ENCODE results near the gene CD274. TPM values are rescaled to one million over a fixed set of nuclear protein-coding genes. Genes with fewer than 3 reads are reported as not detected.

Gene CD274
- total RNA-seq, 1 experiment from 2014 or later, result not detected

DNA sequence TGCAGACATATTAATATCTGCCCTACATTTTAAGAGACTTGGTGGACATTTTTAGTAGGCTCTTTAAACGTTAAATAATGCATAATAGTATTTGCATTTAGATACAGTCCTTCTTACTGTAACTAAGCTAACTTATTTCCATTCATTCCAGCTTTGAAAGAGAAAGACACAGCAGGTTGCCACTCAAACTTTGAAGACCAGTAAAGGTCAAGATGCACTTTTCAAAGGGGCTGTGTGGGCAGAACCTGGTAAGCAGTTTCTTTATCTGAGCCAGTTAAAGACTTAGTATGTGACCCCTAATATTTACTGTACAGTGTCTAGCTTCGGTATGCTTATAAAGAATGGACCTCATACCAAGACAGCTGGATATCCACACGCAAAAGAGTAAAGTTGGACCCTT lies 33.4 kb upstream of the CD274 start:
- WGBS (ENCODE audit: extremely low coverage, insufficient read length, low lambda C conversion rate), result no CpG with 5 or more reads among the region's 3 CpGs

More for the DNA sequence above, 33.4 kb upstream of the CD274 start:
- no peak overlapping the region for H3K27ac ChIP-seq (ENCODE audit: insufficient read length, low read depth, low read length)
- no peak overlapping the region for H2BK120ac ChIP-seq (ENCODE audit: low read depth, low read length, poor library complexity, severe bottlenecking)
- H4K91ac ChIP-seq (ENCODE audit: insufficient read length, low read depth, low read length), result no peak overlapping the region
- no peaks in the 10 kb centered on the region for H3K9me3 ChIP-seq (ENCODE audit: control insufficient read depth, low read depth, low read length)
- H2BK5ac ChIP-seq (ENCODE audit: insufficient read length, low read length), result no peak overlapping the region
- H4K8ac ChIP-seq (replicated peaks; ENCODE audit: insufficient read length, low read depth, low read length), result no peak overlapping the region
- TF ChIP-seq, protein P1, sequence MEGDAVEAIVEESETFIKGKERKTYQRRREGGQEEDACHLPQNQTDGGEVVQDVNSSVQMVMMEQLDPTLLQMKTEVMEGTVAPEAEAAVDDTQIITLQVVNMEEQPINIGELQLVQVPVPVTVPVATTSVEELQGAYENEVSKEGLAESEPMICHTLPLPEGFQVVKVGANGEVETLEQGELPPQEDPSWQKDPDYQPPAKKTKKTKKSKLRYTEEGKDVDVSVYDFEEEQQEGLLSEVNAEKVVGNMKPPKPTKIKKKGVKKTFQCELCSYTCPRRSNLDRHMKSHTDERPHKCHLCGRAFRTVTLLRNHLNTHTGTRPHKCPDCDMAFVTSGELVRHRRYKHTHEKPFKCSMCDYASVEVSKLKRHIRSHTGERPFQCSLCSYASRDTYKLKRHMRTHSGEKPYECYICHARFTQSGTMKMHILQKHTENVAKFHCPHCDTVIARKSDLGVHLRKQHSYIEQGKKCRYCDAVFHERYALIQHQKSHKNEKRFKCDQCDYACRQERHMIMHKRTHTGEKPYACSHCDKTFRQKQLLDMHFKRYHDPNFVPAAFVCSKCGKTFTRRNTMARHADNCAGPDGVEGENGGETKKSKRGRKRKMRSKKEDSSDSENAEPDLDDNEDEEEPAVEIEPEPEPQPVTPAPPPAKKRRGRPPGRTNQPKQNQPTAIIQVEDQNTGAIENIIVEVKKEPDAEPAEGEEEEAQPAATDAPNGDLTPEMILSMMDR (conservative IDR thresholded peaks at IDR 0.05), result no peak
- H3K79me2 ChIP-seq (ENCODE audit: insufficient read depth, low read length), result no peaks in the 10 kb centered on the region
- H2BK20ac ChIP-seq (ENCODE audit: low read depth, low read length, poor library complexity, severe bottlenecking), result no peak overlapping the region
- no peak overlapping the region for H3K4ac ChIP-seq (ENCODE audit: low read depth, low read length)
- H2AK5ac ChIP-seq (ENCODE audit: insufficient read length, low read length), result no peak overlapping the region
- no peak overlapping the region for H3T11ph ChIP-seq (ENCODE audit: low read length)
- H3K4me2 ChIP-seq (ENCODE audit: insufficient read depth, insufficient read length, low read length), result no peak overlapping the region
- H3K36me3 Mint-ChIP-seq (ENCODE audit: insufficient read depth in 1 of 3, low read depth in 3 of 3), result peaks cover 0 to 6% (median 0%) of the 10 kb centered on the region in 3 experiments; a peak in 2 of 7 replicates
- no peaks in the 10 kb centered on the region for H3K27me3 ChIP-seq (ENCODE audit: insufficient read depth, low read length)
- peaks cover 2% of the 10 kb centered on the region; the same call in 1 of the 2 replicates for H3K4me1 ChIP-seq (ENCODE audit: insufficient read depth, low read length)
- no peak overlapping the region for H3K4me3 Mint-ChIP-seq
- H4K5ac ChIP-seq (ENCODE audit: insufficient read length, low read depth, low read length), result no peak overlapping the region
- H3K4me1 Mint-ChIP-seq, result peaks cover 16 to 18% of the 10 kb centered on the region in 2 experiments
- H4K20me1 ChIP-seq (ENCODE audit: control insufficient read depth, insufficient read depth, insufficient read length), result no peaks in the 10 kb centered on the region
- no peak overlapping the region for H3K56ac ChIP-seq (ENCODE audit: insufficient read length, low read depth, low read length)
- no peak overlapping the region for H3K27ac Mint-ChIP-seq
- H3K18ac ChIP-seq (ENCODE audit: insufficient read length, low read depth, low read length), result no peak overlapping the region
- H3K79me1 ChIP-seq (ENCODE audit: insufficient read depth, low read depth, low read length, poor library complexity, severe bottlenecking), result no peaks in the 10 kb centered on the region
- no peak overlapping the region for H3K9ac ChIP-seq (ENCODE audit: extremely low read depth, insufficient read length, low read length)
- H3K23me2 ChIP-seq (ENCODE audit: insufficient read length, low read depth, low read length, poor library complexity, severe bottlenecking), result no peaks in the 10 kb centered on the region
- peaks cover 3% of the 10 kb centered on the region; the same call in 1 of the 2 replicates for H3K27me3 Mint-ChIP-seq (ENCODE audit: low read depth)
- no peak for DNase-seq
- no peak overlapping the region for H3K14ac ChIP-seq (ENCODE audit: insufficient read depth, low read length)
- H2BK12ac ChIP-seq (ENCODE audit: insufficient read length, low read depth, low read length), result no peak overlapping the region
- no peak overlapping the region for H3K23ac ChIP-seq (ENCODE audit: insufficient read length, low read depth, low read length)
- H3K9me3 Mint-ChIP-seq, result peaks cover 3 to 5% of the 10 kb centered on the region in 2 experiments; a peak in 2 of 5 replicates
- H2BK15ac ChIP-seq (ENCODE audit: low read depth, low read length), result no peak overlapping the region
- no peak overlapping the region for H2AFZ ChIP-seq (ENCODE audit: low read length)

All from H9 (cell line).